Colonic mucosa (tissue), 4 donors: Measurements from ENCODE around the gene FARP1. TPM values are rescaled to one million over a fixed set of nuclear protein-coding genes. Genes with fewer than 3 reads are reported as not detected.

Experiments used
- DNase-seq: peaks from one replicate; pipeline ENCODE4 v3.0.0-alpha.2; 2020
- H3K27ac ChIP-seq: fragments of 200-600 bp; one replicate; pipeline ENCODE4 v1.8.0; 2021
- H3K27me3 ChIP-seq: fragments of 200-600 bp; one replicate; pipeline ENCODE4 v1.8.0; 2021
- H3K36me3 ChIP-seq: fragments of 200-600 bp; one replicate; pipeline ENCODE4 v1.8.0; 2021
- H3K4me1 ChIP-seq: fragments of 200-600 bp; one replicate; pipeline ENCODE4 v1.8.0; 2021; ENCODE audit warnings: mild to moderate bottlenecking
- H3K4me3 ChIP-seq: fragments of 200-600 bp; one replicate; pipeline ENCODE4 v1.8.0; 2021
- H3K9ac ChIP-seq, 2 donors: one replicate each; pipeline ENCODE4 v1.7.0; 2013; ENCODE audit warnings: control low read depth in 2 of 2, low read depth in 2 of 2, low read length in 2 of 2
- H3K9me3 ChIP-seq: fragments of 200-600 bp; one replicate; pipeline ENCODE4 v1.8.0; 2021
- intact Hi-C: fragments of 100-400 bp; cut with DNase I; formaldehyde crosslinking; loops from one replicate; pipeline ENCODE4 v1.14.1; 2022
- total RNA-seq, 2 donors: library from RNA; stranded (reverse); fragmentation: NEBNext Ultra II Directional in 1 of 2; extraction: Animal tissue kit (Norgen Biotek cat#: 25700) in 1 of 2; gene quantifications; one replicate each; pipeline ENCODE4 v1.2.1, GENCODE V29; 2021
- TF ChIP-seq, protein P1 (sequence below): fragments of 200-600 bp; IDR thresholded peaks from one replicate; pipeline ENCODE4 v1.8.0; 2022; ENCODE audit warnings: antibody characterized with exemption, mild to moderate bottlenecking
- donor health status: healthy.
- donor health status: DM: no; HTN: no; CAD: no.
- donor health status: DM: no; HTN: no; CAD: no.

FARP1 gene
- total RNA-seq, 2 donors from 2014 or later: 39.1 to 53.5 TPM

DNA sequence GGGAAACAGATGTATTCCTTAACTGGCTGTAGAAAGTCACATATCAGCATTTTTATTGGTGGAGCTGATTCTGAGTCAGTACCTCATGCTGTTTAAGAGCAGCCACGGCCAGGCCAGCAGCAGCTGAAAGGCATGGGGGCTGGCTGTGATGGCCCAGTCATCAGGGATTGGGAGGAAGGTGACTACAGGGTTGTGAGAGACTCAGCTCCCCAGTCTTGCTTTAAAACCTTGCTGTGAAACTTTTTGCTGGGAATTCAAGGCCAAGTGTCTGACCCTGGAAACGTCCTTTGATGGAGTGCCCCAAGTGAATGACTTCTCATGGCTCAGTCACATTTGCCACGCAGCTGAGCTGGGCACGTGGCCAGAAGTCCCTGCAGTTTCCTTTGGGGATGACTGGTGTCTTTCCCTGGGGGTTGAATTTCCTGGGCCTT lies 73.3 kb downstream of the FARP1 start:
- TF ChIP-seq, protein P1, sequence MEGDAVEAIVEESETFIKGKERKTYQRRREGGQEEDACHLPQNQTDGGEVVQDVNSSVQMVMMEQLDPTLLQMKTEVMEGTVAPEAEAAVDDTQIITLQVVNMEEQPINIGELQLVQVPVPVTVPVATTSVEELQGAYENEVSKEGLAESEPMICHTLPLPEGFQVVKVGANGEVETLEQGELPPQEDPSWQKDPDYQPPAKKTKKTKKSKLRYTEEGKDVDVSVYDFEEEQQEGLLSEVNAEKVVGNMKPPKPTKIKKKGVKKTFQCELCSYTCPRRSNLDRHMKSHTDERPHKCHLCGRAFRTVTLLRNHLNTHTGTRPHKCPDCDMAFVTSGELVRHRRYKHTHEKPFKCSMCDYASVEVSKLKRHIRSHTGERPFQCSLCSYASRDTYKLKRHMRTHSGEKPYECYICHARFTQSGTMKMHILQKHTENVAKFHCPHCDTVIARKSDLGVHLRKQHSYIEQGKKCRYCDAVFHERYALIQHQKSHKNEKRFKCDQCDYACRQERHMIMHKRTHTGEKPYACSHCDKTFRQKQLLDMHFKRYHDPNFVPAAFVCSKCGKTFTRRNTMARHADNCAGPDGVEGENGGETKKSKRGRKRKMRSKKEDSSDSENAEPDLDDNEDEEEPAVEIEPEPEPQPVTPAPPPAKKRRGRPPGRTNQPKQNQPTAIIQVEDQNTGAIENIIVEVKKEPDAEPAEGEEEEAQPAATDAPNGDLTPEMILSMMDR: no peak
- intact Hi-C loops: no loop called here
- no peaks in the 10 kb centered on the region for H3K27me3 ChIP-seq
- no peaks in the 10 kb centered on the region for H3K4me1 ChIP-seq
- H3K4me3 ChIP-seq: no peak overlapping the region
- no peaks in the 10 kb centered on the region for H3K36me3 ChIP-seq
- H3K9me3 ChIP-seq: no peaks in the 10 kb centered on the region
- H3K27ac ChIP-seq: no peak overlapping the region
- no peak overlapping the region for H3K9ac ChIP-seq
- DNase-seq: no peak

DNA sequence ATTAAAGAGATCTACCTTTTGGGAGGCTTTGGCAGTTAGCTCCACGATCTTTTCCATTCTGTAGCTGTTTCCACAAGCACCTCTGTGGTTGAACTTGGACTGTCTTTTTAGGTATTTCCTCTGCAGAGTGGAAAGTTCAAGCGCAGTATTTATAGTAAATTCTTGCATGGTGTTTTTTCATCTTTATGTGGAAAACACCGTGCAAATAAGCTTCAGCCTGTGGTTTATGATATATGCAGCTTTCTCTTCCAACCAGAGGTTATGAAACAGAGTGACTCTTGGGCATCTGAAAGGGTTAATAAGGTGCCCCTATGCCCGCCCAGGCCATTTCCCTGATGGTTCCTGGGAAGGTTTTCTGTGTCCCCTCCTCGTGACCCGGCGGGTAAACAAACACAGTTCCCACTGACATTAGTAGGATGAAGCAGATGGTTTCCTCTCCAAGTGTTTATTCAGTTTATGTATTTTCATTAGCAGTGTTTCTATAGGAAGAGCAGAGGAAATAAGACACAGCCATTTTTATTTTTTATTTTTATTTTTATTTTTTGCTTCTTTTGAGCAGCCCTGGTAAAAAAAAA lies 73.9 kb downstream of the FARP1 start:
- no peaks in the 10 kb centered on the region for H3K36me3 ChIP-seq
- no peak overlapping the region for H3K9ac ChIP-seq
- TF ChIP-seq, protein P1: no peak
- intact Hi-C loops: no loop called here
- H3K9me3 ChIP-seq: no peaks in the 10 kb centered on the region
- no peak overlapping the region for H3K27ac ChIP-seq
- DNase-seq: no peak
- H3K27me3 ChIP-seq: no peaks in the 10 kb centered on the region
- no peaks in the 10 kb centered on the region for H3K4me1 ChIP-seq
- H3K4me3 ChIP-seq: no peak overlapping the region

DNA sequence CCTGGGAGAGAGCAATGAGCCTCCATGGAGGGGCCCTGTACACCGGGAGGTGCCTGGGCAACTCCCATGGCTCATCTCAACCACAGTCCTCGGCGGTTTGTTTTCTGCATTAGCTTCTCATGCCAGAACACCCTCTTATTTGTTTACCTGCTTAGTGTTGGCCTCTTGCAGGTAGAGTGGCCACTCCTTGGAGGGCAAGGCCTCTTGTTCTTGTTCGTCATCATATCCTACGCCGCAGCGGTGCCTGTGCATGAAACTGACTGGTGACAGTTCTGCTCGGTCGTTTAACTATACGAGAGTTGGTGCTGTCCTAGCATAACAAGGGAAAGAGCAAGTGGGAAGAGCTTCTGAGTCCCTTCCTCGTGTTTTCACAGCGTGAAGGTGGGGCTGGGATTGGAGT lies 74.7 kb downstream of the FARP1 start:
- Histone ChIP-seq H3K9ac (no peak overlapping the region), H3K36me3 (no peaks in the 10 kb centered on the region), H3K9me3 (no peaks in the 10 kb centered on the region), H3K4me1 (peaks cover 5% of the 10 kb centered on the region), H3K27ac (no peak overlapping the region), H3K4me3 (no peak overlapping the region), H3K27me3 (no peaks in the 10 kb centered on the region)
- TF ChIP-seq, protein P1: no peak
- no peak for DNase-seq
- intact Hi-C loops: no loop called here

DNA sequence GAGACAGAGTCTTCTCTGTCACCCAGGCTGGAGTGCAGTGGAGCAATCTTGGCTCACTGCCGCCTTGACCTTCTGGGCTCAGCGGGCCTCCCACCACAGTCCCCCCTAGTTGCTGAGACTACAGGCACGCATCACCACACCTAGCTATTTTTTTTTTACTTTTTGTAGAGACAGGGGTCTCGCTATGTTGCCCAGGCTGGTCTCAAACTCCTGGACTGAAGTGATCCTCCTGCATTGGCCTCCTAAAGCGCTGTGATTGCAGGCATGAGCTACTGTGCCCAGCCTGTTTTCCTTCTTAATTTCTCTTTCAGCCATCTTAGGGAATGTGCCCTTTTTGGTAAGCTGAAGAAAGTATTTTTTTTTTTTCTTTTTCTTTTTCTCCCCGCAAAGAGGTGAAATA lies 76.8 kb downstream of the FARP1 start:
- H3K9me3 ChIP-seq: no peaks in the 10 kb centered on the region
- H3K4me1 ChIP-seq: peaks cover 5% of the 10 kb centered on the region
- intact Hi-C loops: no loop called here
- no peak for DNase-seq
- TF ChIP-seq, protein P1: no peak
- no peaks in the 10 kb centered on the region for H3K36me3 ChIP-seq
- H3K27me3 ChIP-seq: no peaks in the 10 kb centered on the region
- no peak overlapping the region for H3K4me3 ChIP-seq
- no peak overlapping the region for H3K9ac ChIP-seq
- no peak overlapping the region for H3K27ac ChIP-seq

DNA sequence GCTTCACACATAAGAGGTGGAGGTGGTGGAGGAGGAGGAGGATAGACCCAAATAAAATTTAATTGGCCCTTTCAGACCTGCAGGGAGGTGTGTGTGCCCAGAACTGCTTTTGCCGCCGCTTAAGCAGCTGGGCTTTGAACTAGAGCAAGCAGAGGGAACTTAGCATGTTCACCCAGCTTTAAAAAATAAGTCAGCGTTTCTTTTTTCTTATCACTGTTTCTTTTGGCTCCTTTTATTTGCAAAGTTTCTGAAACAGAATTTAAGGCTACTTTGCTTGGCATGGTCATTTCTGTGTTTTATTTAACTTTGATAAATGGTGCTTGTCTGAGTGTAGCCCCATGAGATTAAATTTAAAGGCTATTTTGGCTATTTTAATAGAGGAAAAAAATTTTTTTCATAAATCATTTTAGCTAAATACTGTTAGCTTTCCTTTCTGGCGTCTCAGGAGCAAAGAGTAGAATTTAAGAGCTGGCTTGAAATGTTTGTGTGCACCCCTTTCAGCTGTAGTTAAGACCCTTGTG lies 77.4 kb downstream of the FARP1 start:
- intact Hi-C loops: no loop called here
- no peaks in the 10 kb centered on the region for H3K36me3 ChIP-seq
- no peak for DNase-seq

More for the DNA sequence above, 77.4 kb downstream of the FARP1 start:
- no peak overlapping the region for H3K9ac ChIP-seq
- H3K4me3 ChIP-seq: no peak overlapping the region
- TF ChIP-seq, protein P1: no peak
- peaks cover 5% of the 10 kb centered on the region for H3K4me1 ChIP-seq
- no peaks in the 10 kb centered on the region for H3K9me3 ChIP-seq
- no peaks in the 10 kb centered on the region for H3K27me3 ChIP-seq
- H3K27ac ChIP-seq: no peak overlapping the region
